ENCODE measurements around the gene GAS6.

GRCh38 chr13:113804017-113804702 is 59.7 kb downstream of the GAS6 start:
- TF ChIP-seq CTCF (IDR thresholded peaks at IDR 0.05) (no peak), POLR2A (IDR thresholded peaks at IDR 0.05) (no peak)
